NCI-H1092 (cell line): ENCODE measurements around the gene SCUBE3.
A peak's percentile ranks its signal among the peaks of the same experiment; 100 is the strongest.

Experiments used
- DNase-seq: peaks from one replicate; lab custom pipeline; 2025; lab: John Stamatoyannopoulos, UW

The SCUBE3 gene

DNA sequence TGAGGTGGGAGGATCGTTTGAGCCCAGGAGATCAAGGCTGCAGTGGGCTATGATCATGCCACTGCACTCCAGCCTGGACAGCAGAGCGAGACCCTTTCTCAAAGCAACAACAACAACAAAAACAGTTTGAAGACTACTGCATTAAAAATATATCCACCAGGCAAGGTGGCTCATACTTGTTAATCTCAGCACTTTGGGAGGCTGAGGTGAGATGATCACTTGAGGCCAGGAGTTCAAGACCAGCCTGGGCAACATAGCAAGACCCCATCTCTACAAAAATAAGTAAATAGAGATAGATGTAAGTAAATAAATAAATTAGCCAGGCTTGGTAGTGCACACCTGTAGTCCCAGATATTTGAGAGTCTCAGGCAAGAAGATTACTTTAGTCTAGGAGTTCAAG is 58.2 kb downstream of the SCUBE3 start:
- no peak for DNase-seq

DNA sequence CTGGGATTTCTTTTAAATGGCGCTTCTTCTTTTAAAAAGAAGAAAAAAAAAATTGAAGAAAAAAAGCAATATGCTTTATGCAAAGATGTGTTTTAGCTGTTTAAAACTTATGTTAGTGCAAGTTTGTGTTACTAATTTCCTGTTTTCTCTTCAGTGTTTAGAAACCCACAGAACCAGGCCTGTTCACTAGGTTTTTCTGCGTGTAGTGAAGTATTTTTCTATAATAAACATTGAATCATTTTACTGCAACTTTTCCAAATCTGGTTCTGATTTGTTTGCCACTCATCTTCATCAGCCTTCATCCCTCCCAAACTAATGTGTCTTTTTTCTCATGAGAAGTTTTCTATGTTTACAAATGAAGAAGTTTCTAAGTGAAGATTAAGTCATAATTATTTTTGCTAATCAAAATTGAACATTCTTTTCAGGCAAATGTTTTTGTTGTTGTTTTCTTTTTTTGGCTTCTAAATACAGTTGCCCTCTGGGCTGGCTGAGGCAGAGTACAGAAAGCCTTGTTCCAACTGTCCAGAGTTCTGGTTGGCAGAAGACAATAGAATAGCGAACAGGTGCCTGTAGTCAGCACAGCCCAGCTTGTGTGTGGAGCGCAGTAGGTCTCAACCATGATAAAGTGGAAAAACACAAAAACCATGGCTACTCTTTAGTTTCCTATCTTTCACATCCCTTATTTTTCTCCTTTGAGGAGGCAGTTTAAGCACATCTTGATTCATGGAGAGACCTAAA is 60.2 kb downstream of the SCUBE3 start:
- no peak for DNase-seq

DNA sequence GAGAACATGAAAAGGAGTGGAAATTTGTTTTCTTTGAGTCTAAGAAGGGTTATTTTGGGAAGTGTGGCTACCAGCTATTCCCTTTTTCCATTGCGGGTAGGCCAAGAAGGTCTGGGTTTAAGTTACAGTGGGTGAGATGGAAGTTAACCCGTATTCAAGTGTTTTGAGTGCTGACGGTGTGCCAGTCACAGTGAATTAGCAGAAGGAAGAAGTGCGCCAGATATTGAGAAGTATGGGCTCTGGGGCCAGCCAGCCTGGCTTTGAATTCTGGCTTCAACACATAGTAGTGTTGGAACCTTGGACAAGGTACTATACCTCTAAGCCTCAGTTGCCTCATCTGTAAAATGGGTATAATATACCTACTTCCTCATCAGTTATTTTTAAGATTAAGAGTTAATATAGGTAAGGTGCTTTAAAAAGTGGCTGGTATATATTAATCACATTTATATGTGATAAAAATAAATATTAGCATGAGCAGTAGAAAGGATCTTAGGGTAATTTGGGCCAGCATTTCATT is 62.0 kb downstream of the SCUBE3 start:
- DNase-seq = no peak

DNA sequence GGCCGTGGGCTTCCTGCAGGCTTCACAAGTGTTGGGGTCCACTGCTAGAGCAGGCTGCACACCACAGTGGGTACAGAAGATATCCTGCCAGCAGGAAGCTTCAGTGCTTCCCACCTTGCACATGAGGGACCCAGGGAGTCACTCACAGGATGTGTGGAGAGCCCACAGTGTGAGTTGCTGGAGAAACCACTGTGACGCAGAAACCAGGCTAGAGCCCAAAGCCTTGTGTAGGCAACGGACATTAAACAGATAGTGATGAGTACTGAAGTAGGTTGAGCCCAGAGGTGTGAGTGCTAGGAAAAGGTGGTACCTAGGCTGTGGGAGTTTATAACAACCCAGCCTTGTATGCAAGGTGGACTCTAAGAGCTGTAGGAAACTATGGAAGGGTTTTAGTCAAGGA is 65.0 kb downstream of the SCUBE3 start:
- no peak for DNase-seq

DNA sequence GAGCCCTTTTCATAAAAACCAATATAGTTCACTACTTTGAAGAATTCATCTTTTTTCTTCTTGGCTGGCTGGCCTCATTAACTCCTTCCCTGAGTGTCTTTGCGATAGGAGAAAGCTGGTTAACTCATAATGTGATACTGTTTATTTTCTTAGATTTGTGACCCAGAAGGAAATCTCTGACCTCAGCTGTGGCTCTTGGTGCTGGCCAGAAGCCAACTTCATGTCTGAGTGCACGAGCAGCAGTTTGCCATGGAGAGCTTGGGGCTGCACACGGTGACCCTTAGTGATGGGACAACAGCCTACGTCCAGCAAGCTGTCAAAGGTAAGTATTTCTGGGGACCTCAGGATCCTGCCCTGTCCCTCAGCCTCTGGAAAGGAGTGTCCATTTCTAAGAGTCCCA is 67.1 kb downstream of the SCUBE3 start:
- DNase-seq = no peak

DNA sequence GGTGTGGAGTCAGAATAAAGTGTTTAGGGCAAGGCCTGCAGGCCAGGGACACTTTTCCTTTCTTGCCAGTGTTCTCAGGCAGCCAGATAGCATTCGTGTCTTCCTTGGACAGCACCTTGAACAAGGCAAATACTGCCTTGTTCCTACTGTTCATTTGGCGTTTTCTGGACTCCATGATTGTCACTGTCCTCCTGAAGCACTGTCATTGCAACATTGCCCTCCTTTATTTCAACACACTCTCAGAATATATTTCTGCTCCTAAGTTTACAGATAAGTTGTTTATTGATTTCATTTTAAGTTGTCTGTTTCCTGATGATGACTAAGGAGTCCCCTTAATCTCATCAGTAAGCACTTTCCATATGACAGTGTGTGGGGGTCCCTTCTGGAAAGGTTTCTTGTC is 68.7 kb downstream of the SCUBE3 start:
- no peak for DNase-seq

DNA sequence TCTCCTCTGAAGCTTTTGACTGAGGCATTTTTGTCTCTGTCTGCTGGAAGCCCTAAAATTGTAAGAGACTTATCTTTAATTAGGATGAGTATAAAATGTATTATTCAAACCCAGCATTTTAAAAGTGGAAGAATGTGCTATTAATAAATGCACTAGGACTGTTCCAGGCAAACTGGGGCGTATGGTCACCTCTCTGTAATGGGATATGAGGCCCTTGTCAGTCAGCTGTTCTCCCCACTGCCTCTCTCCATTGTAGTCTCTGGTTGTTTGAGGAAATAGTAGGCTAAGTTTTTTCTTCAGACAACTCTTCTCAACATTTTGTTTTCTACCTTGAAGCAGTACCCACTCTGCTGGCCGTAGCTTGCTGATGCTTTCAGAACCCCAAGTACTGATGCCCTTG is 69.6 kb downstream of the SCUBE3 start:
- no peak for DNase-seq

DNA sequence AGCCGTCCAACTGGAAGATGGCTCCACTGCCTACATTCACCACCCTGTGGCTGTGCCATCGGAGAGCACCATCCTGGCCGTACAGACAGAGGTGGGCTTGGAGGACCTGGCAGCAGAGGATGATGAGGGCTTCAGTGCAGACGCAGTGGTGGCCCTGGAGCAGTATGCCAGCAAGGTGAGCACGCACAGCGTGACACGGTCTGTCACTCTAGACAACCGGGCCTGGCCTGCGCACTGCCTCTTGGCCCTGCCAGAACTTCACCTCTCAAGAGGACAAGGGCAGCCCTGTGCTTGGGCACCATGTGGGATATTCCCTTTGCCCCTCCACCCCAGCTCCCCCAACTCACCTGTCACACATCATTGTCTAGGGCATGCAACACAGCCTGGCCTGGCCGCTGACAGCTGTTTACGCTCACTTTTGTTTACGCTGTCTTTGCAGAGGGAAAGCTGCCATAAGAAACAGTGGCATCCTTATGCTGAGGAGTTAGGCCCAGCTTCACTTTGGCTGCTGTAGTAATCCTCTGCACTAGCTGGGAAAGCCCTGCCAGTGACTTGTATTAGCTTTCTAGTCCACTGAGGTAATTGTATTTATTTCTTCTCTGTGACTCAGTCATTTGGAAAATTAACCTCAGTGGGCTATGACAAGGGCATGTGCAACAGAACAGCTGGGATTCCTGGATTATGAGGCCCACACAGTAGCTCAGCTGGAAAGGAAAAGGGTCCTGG is 74.1 kb downstream of the SCUBE3 start:
- no peak for DNase-seq

DNA sequence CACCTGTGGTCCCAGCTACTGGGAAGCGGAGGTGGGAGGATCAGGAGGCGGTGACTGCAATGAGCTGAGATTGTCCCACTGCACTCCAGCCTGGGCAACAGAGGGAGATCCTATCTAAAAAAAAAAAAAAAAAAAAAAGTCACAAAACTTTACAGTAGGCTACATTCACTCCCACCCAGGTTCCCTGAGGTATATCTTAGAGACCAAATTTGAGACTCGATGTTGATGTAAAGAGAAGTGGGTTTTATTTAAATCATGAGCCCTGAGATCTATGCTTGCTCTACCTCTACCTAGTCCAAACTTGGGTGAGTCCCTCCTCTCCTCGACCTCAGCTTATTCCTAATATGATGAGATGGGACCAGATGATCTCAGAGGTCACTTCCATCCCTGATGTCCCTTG is 75.1 kb downstream of the SCUBE3 start:
- no peak for DNase-seq

DNA sequence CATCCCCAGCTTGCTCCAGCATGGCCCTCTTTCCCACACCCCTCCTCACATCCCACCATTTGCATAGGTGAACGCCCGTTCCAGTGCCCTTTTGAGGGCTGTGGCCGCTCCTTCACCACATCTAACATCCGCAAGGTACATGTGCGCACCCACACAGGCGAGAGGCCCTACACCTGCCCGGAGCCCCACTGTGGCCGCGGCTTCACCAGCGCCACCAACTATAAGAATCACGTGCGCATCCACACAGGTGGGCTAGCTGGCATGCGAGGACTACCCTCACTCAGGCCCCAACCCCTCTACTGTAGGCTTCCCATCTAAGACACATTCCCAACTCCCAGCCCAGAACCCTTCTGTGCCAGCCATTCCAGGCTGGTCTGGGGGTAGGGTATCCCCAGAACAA is 77.7 kb downstream of the SCUBE3 start:
- no peak for DNase-seq

DNA sequence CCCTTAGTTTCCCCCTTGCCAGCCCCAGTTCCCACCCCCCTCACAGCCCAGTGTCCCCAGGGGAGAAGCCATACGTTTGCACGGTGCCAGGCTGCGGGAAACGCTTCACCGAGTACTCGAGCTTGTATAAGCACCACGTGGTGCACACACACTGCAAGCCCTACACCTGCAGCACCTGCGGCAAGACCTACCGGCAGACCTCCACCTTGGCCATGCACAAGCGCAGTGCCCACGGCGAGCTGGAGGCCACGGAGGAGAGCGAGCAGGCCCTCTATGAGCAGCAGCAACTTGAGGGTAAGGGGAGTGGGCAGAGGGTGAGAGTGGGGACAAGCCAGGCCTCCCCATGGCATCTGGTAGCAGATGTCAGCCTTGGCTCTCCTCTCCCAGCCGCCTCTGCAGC is 78.7 kb downstream of the SCUBE3 start:
- DNase-seq = no peak

DNA sequence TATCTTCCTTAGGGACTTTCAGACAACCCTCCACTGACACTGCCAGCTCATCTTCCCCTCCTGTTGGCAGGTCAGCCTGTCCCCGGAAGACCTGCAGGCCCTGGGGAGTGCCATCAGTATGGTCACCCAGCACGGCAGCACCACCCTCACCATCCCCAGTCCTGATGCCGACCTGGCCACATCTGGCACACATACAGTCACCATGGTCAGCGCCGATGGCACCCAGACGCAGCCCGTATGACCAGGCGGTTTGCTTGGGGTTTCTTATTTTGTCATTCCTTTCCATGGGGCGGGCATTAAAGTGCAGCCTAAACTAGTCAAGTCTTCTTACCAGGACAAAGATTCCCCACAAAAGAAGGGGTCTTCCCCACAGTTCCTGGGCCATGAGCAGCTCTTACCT is 79.9 kb downstream of the SCUBE3 start:
- no peak for DNase-seq

DNA sequence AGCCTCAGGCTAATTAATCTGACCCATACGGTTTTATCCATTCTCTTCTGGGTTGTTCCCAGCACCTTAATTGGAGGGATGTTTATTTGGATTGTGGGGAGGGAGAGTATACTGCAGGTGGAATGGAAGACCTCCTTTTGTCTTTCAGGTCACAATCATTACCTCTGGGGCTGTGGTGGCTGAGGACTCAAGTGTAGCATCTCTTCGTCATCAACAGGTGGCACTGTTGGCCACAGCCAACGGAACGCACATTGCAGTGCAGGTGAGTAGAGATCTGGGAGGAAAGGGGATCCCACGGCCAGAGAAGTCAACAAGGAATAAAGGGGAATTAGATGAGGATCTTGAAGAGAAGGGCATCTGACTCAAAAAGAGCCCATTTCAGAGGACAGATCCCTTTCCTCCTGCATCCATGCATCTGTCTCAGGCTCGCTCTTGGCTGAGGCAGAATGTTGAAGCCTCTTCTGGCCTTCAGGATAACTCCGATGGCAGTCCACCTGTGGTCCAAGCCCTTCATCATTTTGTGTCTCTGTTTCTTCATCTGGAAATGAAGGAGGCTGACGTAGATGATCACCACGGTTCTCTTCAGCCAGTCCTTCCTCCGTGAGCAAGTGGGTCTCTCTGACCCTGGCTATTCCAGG is 80.7 kb downstream of the SCUBE3 start:
- no peak for DNase-seq

DNA sequence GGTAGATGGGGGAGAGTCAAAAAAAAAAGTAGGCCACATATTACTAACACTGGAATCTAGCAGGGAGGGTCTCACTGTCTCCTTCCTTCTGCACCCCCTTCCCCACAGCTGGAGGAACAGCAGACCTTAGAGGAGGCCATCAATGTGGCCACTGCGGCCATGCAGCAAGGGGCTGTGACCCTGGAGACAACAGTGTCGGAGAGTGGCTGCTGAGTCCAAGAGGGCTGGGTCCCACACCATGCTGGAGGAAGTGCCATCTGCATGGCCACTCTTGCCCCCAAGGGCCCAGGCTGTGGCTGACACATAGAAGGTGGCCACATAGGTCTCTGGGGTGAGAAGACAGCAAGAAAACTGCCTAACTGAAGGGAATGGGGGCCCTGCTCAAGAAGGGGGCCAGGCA is 81.3 kb downstream of the SCUBE3 start:
- no peak for DNase-seq

DNA sequence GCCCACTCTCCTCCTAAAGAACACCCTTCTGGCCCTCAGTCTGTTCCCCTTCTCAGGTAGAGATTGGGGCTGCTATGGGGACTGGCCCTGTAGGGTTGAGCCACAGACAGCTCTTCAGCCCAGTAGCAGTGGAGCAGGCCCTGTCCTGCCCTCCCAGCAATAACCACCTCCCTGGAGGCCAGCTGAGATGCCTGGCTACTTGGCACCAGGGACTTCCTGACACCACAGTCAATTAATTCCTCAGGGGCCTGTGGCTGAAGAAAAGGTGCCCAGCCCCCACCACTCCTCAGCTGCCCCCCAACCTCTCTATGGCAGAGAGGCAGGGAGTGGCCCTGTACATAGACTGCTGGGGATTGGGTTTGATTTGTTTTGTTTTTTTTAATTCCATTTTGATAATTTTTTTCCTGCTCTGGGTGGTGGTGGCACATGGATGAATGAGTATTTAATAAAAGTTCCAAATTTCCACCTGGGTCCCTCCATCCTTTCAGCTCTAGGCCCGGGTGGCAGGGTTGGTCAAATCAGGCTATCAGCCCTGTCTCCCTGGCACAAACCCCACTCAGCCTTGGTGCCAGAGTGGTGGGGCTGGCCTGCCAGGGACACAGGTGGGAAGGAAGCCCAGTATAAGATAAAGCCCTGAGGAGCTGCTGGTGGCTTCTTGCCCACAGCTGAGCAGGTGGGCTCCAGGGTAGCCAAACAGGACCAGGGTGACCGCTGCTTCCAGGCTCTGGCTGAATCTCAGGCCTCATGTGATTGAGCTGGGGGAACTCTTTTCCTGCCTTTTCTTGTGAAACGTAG is 82.0 kb downstream of the SCUBE3 start:
- no peak for DNase-seq

DNA sequence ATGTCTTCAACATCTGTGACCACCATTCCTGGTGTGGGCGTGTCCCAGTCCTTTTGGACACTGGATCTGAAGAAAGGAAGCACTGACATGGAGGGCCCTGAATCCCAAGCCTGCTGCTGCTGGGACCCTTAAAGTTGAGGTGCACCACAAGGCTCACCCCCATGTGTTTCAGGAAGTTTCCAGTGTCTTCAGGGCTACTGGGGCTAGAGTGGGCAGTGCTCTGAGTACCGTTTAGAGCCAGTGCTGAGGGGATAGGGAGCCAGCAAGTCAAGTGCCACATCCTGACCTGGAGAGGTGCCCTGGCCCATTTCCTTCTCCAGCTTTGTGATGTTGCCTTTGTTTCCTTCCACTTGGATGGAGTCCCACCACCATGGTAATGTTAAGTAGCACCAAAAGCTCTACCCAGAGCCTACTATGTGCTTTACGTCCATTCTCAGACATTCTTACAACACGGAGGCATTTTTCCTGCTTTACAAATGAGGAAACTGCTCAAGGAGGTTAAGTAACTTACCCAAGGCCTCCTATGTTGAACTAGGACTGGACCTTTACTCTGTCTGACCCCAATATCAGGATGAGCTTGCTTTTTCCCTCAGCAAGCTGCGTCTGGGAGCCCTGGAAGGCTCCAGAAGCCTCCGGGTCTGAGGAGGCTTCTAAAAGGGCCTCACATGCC is 83.3 kb downstream of the SCUBE3 start:
- no peak for DNase-seq

DNA sequence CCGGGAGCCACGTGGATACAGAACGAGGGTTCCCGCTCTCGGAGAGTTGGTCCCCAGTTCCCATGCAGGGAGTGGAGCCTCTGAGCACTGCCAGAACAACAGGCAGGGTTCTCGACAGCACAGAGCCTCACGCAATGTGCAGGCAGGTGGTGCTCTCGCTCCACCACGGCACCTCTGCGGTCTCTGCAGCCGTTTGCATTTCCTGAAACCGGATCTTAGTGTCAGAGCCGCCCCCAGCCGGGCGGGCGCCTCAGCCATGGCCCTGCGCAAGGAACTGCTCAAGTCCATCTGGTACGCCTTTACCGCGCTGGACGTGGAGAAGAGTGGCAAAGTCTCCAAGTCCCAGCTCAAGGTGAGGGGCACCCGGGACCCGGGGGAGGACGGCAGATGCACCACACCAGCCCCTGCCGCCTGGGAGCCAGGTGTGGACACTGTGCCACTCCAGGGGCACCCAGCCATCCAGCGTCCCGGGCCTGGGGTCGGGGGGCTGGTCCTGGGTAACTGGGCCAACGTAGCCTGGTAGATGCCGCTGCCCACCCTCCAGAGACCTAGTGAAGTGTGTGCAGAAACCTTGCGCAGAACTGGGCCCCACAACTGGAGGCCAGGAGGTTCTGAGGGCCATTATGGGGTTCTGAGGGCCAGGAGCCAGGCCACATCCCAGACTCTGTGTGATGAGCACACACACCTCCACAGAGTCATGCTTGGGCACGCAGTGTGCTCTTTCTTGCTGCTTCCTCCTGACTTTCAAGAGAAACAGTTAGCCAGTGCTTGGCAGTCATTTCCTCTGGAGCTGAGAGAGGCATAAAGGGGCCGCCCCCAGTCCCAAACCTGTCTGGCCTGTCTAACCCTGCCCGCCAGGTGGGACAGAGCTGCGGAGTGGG is 84.1 kb downstream of the SCUBE3 start, which contains the start of gene DEF6:
DEF6 (plus strand) TSS at position 218 of the 881 bp plus-strand sequence; CDS start at position 257, 39 bp downstream.
- peak; percentile 44 for DNase-seq

DNA sequence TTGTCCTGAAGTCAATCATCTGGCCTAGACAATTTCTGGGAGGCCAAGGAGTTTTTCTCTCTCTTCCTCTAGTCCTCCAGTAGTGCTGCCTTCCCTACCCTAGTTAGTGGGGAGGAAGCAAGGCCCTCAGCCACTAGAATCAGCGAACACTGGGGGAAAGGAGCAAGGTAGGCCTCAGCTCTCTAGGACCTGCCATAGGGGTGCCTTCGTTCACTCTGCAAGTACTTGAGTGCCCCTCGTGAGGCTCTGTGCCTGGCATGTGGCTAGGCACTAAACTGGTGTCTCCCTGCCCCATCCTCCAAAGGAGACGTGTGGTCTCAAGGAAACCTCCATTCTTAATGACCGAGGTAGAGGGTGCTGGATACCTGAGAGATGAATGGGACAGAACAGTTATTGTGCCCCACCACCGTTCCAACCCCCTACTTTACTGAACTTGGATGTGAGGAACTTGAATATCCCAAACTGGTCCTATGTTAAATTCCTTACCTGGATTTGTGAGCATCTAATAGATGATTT is 84.9 kb downstream of the SCUBE3 start:
- no peak for DNase-seq

DNA sequence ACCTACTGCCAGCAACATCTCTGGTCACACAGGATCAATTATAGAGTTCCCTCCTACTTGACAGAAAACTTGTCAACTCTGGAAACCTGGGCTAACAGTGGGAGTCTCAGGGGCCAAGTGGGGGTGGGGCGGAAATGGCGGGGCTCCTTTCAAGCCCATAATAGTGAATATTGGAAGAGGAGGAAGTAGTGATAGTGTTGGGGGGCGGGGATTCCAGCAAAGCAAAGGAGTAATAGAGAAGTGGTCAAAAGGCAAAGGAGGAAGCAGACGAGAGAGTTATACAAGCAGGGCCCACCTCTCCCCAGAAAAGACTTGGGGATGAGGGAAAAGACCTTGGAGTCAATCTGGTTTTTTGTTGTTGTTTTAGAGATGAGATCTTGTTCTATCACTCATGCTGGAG is 85.9 kb downstream of the SCUBE3 start:
- DNase-seq = no peak

DNA sequence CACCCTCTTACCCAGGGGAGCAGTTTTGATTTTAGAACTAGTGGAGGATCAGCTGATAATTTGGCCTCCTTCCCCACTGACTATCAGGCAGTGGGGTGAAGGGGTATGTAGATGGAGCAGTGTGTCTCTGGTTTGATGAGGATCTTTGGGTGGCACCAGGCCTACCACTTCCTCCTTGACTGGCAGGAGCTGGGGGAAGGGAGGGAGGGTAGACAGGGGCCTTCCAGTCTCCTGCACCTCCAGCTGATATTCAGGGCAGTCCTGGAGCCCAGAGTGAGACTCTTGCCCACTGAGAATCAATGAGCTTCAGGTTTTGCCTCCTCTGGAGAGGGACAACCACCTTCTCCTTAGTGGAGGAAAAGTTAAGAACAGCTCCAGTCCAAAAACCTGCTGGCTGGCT is 87.1 kb downstream of the SCUBE3 start:
- DNase-seq = no peak
